GM12873 (cell line): ENCODE data around the gene LRRC4C.

Experiments
- CTCF ChIP-seq: IDR thresholded peaks from 2 replicates; pipeline ENCODE4 v1.5.1; 2012; ENCODE audit warnings: low read depth, mild to moderate bottlenecking, moderate library complexity, low read length, control low read depth; ENCODE audit not compliant: insufficient read depth; ENCODE audit errors: missing control alignments

LRRC4C gene

GRCh38 chr11:40958707-40959106, 500.7 kb downstream of the LRRC4C start:
- no peak for TF ChIP-seq CTCF

GRCh38 chr11:40952479-40952878, 507.0 kb downstream of the LRRC4C start:
- TF ChIP-seq CTCF = no peak

GRCh38 chr11:40938002-40938401, 521.5 kb downstream of the LRRC4C start:
- no peak for TF ChIP-seq CTCF

- no peak for TF ChIP-seq CTCF
Measured at GRCh38 chr11:40924915-40925314, 534.5 kb downstream of the LRRC4C start.

- TF ChIP-seq CTCF = no peak
Measured at GRCh38 chr11:40921246-40921645, 538.2 kb downstream of the LRRC4C start.

- TF ChIP-seq CTCF = no peak
Measured at GRCh38 chr11:40894501-40894900, 565.0 kb downstream of the LRRC4C start.

GRCh38 chr11:40885250-40885954, 574.0 kb downstream of the LRRC4C start:
- TF ChIP-seq CTCF = no peak
